HepG2 (cell line): ENCODE data around the gene TRIAP1. TPM values are rescaled to one million over a fixed set of nuclear protein-coding genes. Genes with fewer than 3 reads are reported as not detected.

Experiments
- ATAC-seq: fragments of 200-7000 bp; cut with Tn5 transposase; 3 replicates; pipeline ENCODE4 v1.9.1; 2020; ENCODE audit warnings: mild to moderate bottlenecking, moderate library complexity
- BruUV-seq: library from RNA; stranded (reverse); fragments of 400-500 nt; replicated peaks from 2 replicates; lab custom pipeline; 2021; lab: Mats Ljungman, UMichigan
- CTCF ChIA-PET: fragments of 300-600 bp; formaldehyde crosslinking; extraction: SDS; loops from one replicate; lab custom pipeline; 2021; ENCODE audit warnings: low total read pairs, inconsistent platforms, low intra/inter-chr PET ratio; lab: Yijun Ruan, JAX
- POLR2A ChIA-PET: fragments of 350-600 bp; sonication (Branson Sonifier 250); formaldehyde crosslinking; loops from one replicate; lab custom pipeline; 2020; ENCODE audit warnings: antibody characterized with exemption, inconsistent platforms; lab: Yijun Ruan, JAX
- DNase-seq: peaks from one replicate; pipeline ENCODE4 v3.0.0-alpha.2; 2015; ENCODE audit warnings: low spot score
- FAIRE-seq: peaks from 3 replicates; lab custom pipeline; 2011; peaks lifted over from hg19 to GRCh38; lab: Jason Lieb, UNC
- H2AFZ ChIP-seq: one replicate; pipeline ENCODE4 v1.6.1; 2011; ENCODE audit warnings: low read length, inconsistent platforms
- H3K27ac ChIP-seq: fragments of 300-600 bp; 3 replicates; pipeline ENCODE4 v1.8.0; 2011; ENCODE audit warnings: mixed run types, mild to moderate bottlenecking, mixed read lengths, low read length, inconsistent platforms; ENCODE audit not compliant: insufficient read depth; ENCODE audit errors: extremely low read length
- H3K27me3 ChIP-seq, 2 experiments: fragments of 200-600 bp in 1 of 2; 2 replicates in 1 of 2; 3 replicates in 1 of 2; pipeline versions ENCODE4 v1.6.0 to v1.8.0; 2011; ENCODE audit warnings: low read length in 2 of 2, mild to moderate bottlenecking in 2 of 2, moderate library complexity in 2 of 2, inconsistent platforms in 1 of 2; ENCODE audit not compliant: insufficient read depth in 2 of 2, control insufficient read depth in 1 of 2
- H3K36me3 ChIP-seq, 2 experiments: fragments of 200-600 bp in 1 of 2; replicated peaks in 1 of 2; 2 replicates in 1 of 2; 3 replicates in 1 of 2; pipeline versions ENCODE4 v1.5.1 to v1.8.0; 2011; ENCODE audit warnings: low read length in 2 of 2, inconsistent platforms in 1 of 2; ENCODE audit not compliant: insufficient read depth in 2 of 2, control insufficient read depth in 1 of 2
- H3K4me1 ChIP-seq: 2 replicates; pipeline ENCODE4 v1.5.1; 2012; ENCODE audit warnings: low read length, inconsistent platforms; ENCODE audit not compliant: insufficient read depth
- H3K4me2 ChIP-seq: 2 replicates; pipeline ENCODE4 v1.6.0; 2011; ENCODE audit warnings: low read depth, low read length, inconsistent platforms
- H3K4me3 ChIP-seq, 3 experiments: fragments of 200-600 bp in 1 of 3; sonication (generic), shearing (Covaris generic) in 1 of 3; replicated peaks in 1 of 3; 2 replicates each; pipeline ENCODE4 v1.5.1; 2011 to 2016; ENCODE audit warnings: low read length in 3 of 3, inconsistent platforms in 2 of 3, low read depth in 2 of 3, mild to moderate bottlenecking in 2 of 3, control low read depth in 1 of 3, mixed read lengths in 1 of 3; ENCODE audit not compliant: insufficient read depth in 1 of 3
- H3K79me2 ChIP-seq: one replicate; pipeline ENCODE4 v1.6.1; 2011; ENCODE audit warnings: low read length, inconsistent platforms; ENCODE audit not compliant: insufficient read depth
- H3K9ac ChIP-seq: 2 replicates; pipeline ENCODE4 v1.6.0; 2011; ENCODE audit warnings: mild to moderate bottlenecking, low read depth, low read length, inconsistent platforms; ENCODE audit not compliant: insufficient read depth
- H3K9me3 ChIP-seq: 2 replicates; pipeline ENCODE4 v1.5.1; 2012; ENCODE audit warnings: mild to moderate bottlenecking, low read length
- H4K20me1 ChIP-seq: 2 replicates; pipeline ENCODE4 v1.6.0; 2011; ENCODE audit warnings: inconsistent platforms, mild to moderate bottlenecking, low read length, moderate library complexity; ENCODE audit not compliant: insufficient read depth
- DNMT1 ChIP-seq: sonication (generic); formaldehyde crosslinking; IDR thresholded peaks from 2 replicates; pipeline ENCODE4 v1.5.1; 2020; ENCODE audit warnings: mild to moderate bottlenecking, missing genetic modification reagents
- HMG20A ChIP-seq: IDR thresholded peaks from 2 replicates; pipeline ENCODE4 v1.6.1; 2016; ENCODE audit warnings: borderline replicate concordance
- IRX3 ChIP-seq: sonication (generic); formaldehyde crosslinking; IDR thresholded peaks from 2 replicates; pipeline ENCODE4 v1.8.1; 2023; ENCODE audit warnings: mild to moderate bottlenecking, low read depth, missing genetic modification reagents, borderline replicate concordance
- TOPORS ChIP-seq: sonication (generic); formaldehyde crosslinking; IDR thresholded peaks from 2 replicates; pipeline ENCODE4 v1.8.0; 2023; ENCODE audit warnings: mild to moderate bottlenecking, missing genetic modification reagents
- ZFP62 ChIP-seq: sonication (generic); formaldehyde crosslinking; IDR thresholded peaks from 2 replicates; pipeline ENCODE4 v1.4.0; 2020; ENCODE audit warnings: missing genetic modification reagents
- ZNF230 ChIP-seq: sonication (generic); formaldehyde crosslinking; IDR thresholded peaks from 2 replicates; pipeline ENCODE4 v1.4.0; 2020; ENCODE audit warnings: mild to moderate bottlenecking, missing genetic modification reagents
- ZNF530 ChIP-seq: sonication (generic); formaldehyde crosslinking; IDR thresholded peaks from 2 replicates; pipeline ENCODE4 v1.5.0; 2020; ENCODE audit warnings: low read depth, mild to moderate bottlenecking, missing genetic modification reagents
- ZNF563 ChIP-seq: sonication (generic); formaldehyde crosslinking; IDR thresholded peaks from 2 replicates; pipeline ENCODE4 v1.8.0; 2022; ENCODE audit warnings: mild to moderate bottlenecking, moderate library complexity, missing genetic modification reagents
- ZNF670 ChIP-seq: sonication (generic); formaldehyde crosslinking; IDR thresholded peaks from 2 replicates; pipeline ENCODE4 v1.8.0; 2022; ENCODE audit warnings: mild to moderate bottlenecking, missing genetic modification reagents, borderline replicate concordance
- ZNF746 ChIP-seq: sonication (generic); formaldehyde crosslinking; IDR thresholded peaks from 2 replicates; pipeline ENCODE4 v1.8.0; 2022; ENCODE audit warnings: mild to moderate bottlenecking, missing genetic modification reagents
- ZNF749 ChIP-seq: sonication (generic); formaldehyde crosslinking; IDR thresholded peaks from 2 replicates; pipeline ENCODE4 v1.8.0; 2022; ENCODE audit warnings: mild to moderate bottlenecking, missing genetic modification reagents, moderate library complexity, borderline replicate concordance
- WGBS: methylation state at CpG from one replicate; pipeline ENCODE4 v1.1.6; 2017; ENCODE audit warnings: low lambda C conversion rate; 5-methylcytosine and 5-hydroxymethylcytosine counted together
- in situ Hi-C: cut with HindIII; loops from 2 replicates; pipeline ENCODE4 v1.10.0; 2017; ENCODE audit warnings: low pct_unique_long_range_greater_than_20kb; ENCODE audit not compliant: extremely low pct_ligation_motif_present
- intact Hi-C: fragments of 100-400 bp; cut with micrococcal nuclease; formaldehyde crosslinking; loops from one replicate; pipeline ENCODE4 v1.10.0; 2022; ENCODE audit not compliant: unreplicated experiment
- polyA plus RNA-seq, 8 experiments: library from polyadenylated mRNA; depleted of rRNA in 3 of 8; stranded (reverse) in 7 of 8; unstranded in 1 of 8; fragments of >200 nt; fragmentation: Illumina TruSeq in 4 of 8; extraction: Trizol in 4 of 8; gene quantifications; 2 replicates each; pipeline versions ENCODE4 v1.2.1 to v1.2.3, GENCODE V29; 2011 to 2016; ENCODE audit warnings: low read depth in 4 of 8, missing spikeins in 1 of 8, mixed read lengths in 1 of 8; ENCODE audit not compliant: insufficient read depth in 1 of 8
- total RNA-seq, 5 experiments: library from RNA; depleted of rRNA; stranded (reverse); fragments of >200 nt; fragmentation: Illumina TruSeq; extraction: Trizol; gene quantifications; 2 replicates each; pipeline ENCODE4 v1.2.3, GENCODE V29; 2016; ENCODE audit warnings: low read depth in 1 of 5
- TF ChIP-seq, protein P1 (sequence below): sonication (generic); formaldehyde crosslinking; IDR thresholded peaks from 2 replicates; pipeline ENCODE4 v1.8.0; 2022; ENCODE audit warnings: low read depth, missing genetic modification reagents
- TF ChIP-seq, protein P2 (sequence below): sonication (generic); formaldehyde crosslinking; IDR thresholded peaks from 2 replicates; pipeline ENCODE4 v1.5.1; 2020; ENCODE audit warnings: mild to moderate bottlenecking, missing genetic modification reagents, borderline replicate concordance
- TF ChIP-seq, protein P3 (sequence below): IDR thresholded peaks from 2 replicates; pipeline ENCODE4 v1.6.1; 2016; ENCODE audit warnings: missing genetic modification reagents, missing compliant biosample characterization
- TF ChIP-seq, protein P4 (sequence below): sonication (generic); formaldehyde crosslinking; IDR thresholded peaks from 2 replicates; pipeline ENCODE4 v1.5.0; 2020; ENCODE audit warnings: missing genetic modification reagents, mild to moderate bottlenecking, borderline replicate concordance
- TF ChIP-seq, protein P5 (sequence below): sonication (generic); formaldehyde crosslinking; conservative IDR thresholded peaks from 2 replicates; pipeline ENCODE4 v1.8.0; 2022; ENCODE audit warnings: missing genetic modification reagents
- TF ChIP-seq, protein P6 (sequence below): sonication (generic); formaldehyde crosslinking; IDR thresholded peaks from 2 replicates; pipeline ENCODE4 v1.4.0; 2020; ENCODE audit warnings: mild to moderate bottlenecking, missing genetic modification reagents

The TRIAP1 gene
- total and polyA plus RNA-seq, 2 of the 13 experiments (the other 11 are each of a cell fraction or from before 2014, with no cell fraction given): 55.0 to 117 TPM

DNA sequence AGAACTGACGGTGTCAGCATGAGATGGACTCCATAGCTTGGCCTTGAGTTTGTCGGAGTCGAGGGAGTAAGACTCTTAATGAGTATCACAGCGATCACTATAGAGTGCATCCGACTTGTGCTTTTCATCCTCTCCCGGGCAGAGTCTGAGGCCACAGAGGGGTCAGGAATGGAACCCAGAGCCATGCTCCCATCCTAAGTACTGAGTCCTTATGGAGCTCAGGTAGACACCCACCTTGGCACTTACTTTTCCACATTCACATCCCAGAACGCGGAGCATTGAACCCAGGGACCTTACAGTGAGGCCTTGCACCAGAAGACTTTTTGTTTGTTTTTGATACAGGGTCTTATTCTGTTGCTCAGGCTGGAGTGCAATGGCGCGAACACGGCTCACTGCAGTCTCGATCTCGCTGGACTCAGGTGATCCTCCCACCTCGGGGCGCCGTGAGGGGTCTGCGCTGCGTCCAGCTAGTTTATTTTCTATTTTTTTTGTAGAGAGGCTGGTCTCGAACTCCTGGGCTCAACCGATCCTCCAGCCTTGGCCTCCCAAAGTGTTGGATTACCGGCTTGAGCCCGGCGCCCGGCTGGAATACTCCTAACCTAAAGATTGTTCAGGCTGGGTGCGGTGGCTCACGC is 24.1 kb upstream of the TRIAP1 start:
- Histone ChIP-seq H3K4me1 (peaks cover 64% of the 10 kb centered on the region), H3K9ac (peak overlapping the region; percentile 90), H3K27me3 (no peaks in the 10 kb centered on the region; a peak in 1 of 5 replicates), H3K9me3 (no peaks in the 10 kb centered on the region), H4K20me1 (peaks cover 26% of the 10 kb centered on the region), H3K27ac (peak overlapping the region; percentile 78), H3K79me2 (peaks cover 44% of the 10 kb centered on the region), H3K4me3 (peak overlapping the region; percentile 70 to 81 (median 74)), H2AFZ (peak overlapping the region; percentile 86), H3K36me3 (peaks cover 1 to 16% of the 10 kb centered on the region in 2 experiments; a peak in 4 of 5 replicates), H3K4me2 (peak overlapping the region; percentile 76)
- ATAC-seq (peak; percentile 67), FAIRE-seq (peak; percentile 49), DNase-seq (peak; percentile 15)
- WGBS: 31% methylated on average over 21 of the region's 26 CpGs
- BruUV-seq: TSS peak; percentile 49
- POLR2A ChIA-PET: interaction anchor here (1.3 to 3.2 kb wide), 3 partner anchors 26 to 153 kb away, joined by 3 to 16 read pairs (median 6); partner anchors contain the start of genes COQ5 and DYNLL1
- CTCF ChIA-PET: interaction anchor here (1.2 kb wide), 1 partner anchor 31 kb away, joined by 3 read pairs; no protein-coding TSS in a partner anchor
- intact Hi-C loops (no loop called here), in situ Hi-C loops (no loop called here)
- TF ChIP-seq, protein P1, sequence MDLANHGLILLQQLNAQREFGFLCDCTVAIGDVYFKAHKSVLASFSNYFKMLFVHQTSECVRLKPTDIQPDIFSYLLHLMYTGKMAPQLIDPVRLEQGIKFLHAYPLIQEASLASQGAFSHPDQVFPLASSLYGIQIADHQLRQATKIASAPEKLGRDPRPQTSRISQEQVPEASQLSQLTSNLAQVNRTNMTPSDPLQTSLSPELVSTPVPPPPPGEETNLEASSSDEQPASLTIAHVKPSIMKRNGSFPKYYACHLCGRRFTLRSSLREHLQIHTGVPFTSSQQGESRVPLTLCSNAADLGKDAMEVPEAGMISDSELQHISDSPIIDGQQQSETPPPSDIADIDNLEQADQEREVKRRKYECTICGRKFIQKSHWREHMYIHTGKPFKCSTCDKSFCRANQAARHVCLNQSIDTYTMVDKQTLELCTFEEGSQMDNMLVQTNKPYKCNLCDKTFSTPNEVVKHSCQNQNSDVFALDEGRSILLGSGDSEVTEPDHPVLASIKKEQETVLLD (CRISPR knock-in tag): peak; percentile 10; the same call in 1 of the 2 replicates
- TF ChIP-seq HMG20A (CRISPR knock-in tag) (no peak), DNMT1 (CRISPR knock-in tag) (no peak), ZNF230 (CRISPR knock-in tag) (peak; percentile 4; the same call in 1 of the 2 replicates), ZNF670 (CRISPR knock-in tag) (no peak), TOPORS (CRISPR knock-in tag) (no peak), ZNF746 (0 out of 2 replicates have a peak, but pooled peaks have one; percentile 16), ZNF530 (CRISPR knock-in tag) (no peak), ZNF563 (CRISPR knock-in tag) (no peak), ZNF749 (0 out of 2 replicates have a peak, but pooled peaks have one; percentile 13), IRX3 (CRISPR knock-in tag) (no peak), ZFP62 (no peak)
- TF ChIP-seq, protein P2, sequence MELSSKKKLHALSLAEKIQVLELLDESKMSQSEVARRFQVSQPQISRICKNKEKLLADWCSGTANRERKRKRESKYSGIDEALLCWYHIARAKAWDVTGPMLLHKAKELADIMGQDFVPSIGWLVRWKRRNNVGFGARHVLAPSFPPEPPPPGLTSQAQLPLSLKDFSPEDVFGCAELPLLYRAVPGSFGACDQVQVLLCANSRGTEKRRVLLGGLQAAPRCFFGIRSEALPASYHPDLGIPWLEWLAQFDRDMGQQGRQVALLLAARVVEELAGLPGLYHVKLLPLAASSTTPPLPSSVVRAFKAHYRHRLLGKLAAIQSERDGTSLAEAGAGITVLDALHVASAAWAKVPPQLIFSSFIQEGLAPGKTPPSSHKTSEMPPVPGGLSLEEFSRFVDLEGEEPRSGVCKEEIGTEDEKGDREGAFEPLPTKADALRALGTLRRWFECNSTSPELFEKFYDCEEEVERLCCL (CRISPR knock-in tag): 0 out of 2 replicates have a peak, but pooled peaks have one; percentile 34
- TF ChIP-seq, protein P3, sequence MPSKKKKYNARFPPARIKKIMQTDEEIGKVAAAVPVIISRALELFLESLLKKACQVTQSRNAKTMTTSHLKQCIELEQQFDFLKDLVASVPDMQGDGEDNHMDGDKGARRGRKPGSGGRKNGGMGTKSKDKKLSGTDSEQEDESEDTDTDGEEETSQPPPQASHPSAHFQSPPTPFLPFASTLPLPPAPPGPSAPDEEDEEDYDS (CRISPR knock-in tag): no peak
- TF ChIP-seq, protein P4, sequence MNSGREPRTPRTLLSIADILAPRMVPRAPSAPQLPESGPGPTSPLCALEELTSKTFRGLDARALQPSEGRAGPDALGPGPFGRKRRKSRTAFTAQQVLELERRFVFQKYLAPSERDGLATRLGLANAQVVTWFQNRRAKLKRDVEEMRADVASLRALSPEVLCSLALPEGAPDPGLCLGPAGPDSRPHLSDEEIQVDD (CRISPR knock-in tag): no peak
- TF ChIP-seq, protein P5, sequence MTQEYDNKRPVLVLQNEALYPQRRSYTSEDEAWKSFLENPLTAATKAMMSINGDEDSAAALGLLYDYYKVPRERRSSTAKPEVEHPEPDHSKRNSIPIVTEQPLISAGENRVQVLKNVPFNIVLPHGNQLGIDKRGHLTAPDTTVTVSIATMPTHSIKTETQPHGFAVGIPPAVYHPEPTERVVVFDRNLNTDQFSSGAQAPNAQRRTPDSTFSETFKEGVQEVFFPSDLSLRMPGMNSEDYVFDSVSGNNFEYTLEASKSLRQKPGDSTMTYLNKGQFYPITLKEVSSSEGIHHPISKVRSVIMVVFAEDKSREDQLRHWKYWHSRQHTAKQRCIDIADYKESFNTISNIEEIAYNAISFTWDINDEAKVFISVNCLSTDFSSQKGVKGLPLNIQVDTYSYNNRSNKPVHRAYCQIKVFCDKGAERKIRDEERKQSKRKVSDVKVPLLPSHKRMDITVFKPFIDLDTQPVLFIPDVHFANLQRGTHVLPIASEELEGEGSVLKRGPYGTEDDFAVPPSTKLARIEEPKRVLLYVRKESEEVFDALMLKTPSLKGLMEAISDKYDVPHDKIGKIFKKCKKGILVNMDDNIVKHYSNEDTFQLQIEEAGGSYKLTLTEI (CRISPR knock-in tag): no peak
- TF ChIP-seq, protein P6, sequence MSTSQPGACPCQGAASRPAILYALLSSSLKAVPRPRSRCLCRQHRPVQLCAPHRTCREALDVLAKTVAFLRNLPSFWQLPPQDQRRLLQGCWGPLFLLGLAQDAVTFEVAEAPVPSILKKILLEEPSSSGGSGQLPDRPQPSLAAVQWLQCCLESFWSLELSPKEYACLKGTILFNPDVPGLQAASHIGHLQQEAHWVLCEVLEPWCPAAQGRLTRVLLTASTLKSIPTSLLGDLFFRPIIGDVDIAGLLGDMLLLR (CRISPR knock-in tag): no peak
